Mesothelial cell of epicardium (in vitro differentiated cells): ENCODE results near the gene CD300A. TPM values are rescaled to one million over a fixed set of nuclear protein-coding genes. Genes with fewer than 3 reads are reported as not detected.
A peak's percentile ranks its signal among the peaks of the same experiment; 100 is the strongest.

Experiments
- DNase-seq, 2 experiments: peaks; one replicate each; pipeline ENCODE4 v3.0.0; 2021; ENCODE audit warnings: low spot score in 2 of 2; ENCODE audit not compliant: unreplicated experiment in 2 of 2
- H3K27ac Mint-ChIP-seq: 2 replicates; pipeline ENCODE4 v1.8.0; 2021; ENCODE audit warnings: mixed read lengths
- H3K27me3 Mint-ChIP-seq: 2 replicates; pipeline ENCODE4 v1.8.0; 2021; ENCODE audit warnings: low read depth, mixed read lengths
- H3K36me3 Mint-ChIP-seq: 2 replicates; pipeline ENCODE4 v1.8.0; 2021; ENCODE audit warnings: mixed read lengths
- H3K4me1 Mint-ChIP-seq: 2 replicates; pipeline ENCODE4 v1.8.0; 2021; ENCODE audit warnings: mixed read lengths
- H3K4me3 Mint-ChIP-seq: 2 replicates; pipeline ENCODE4 v1.8.0; 2021; ENCODE audit warnings: mild to moderate bottlenecking, moderate library complexity, mixed read lengths
- H3K9me3 Mint-ChIP-seq: 2 replicates; pipeline ENCODE4 v1.8.0; 2021; ENCODE audit warnings: mixed read lengths
- total RNA-seq: library from RNA; stranded (reverse); gene quantifications from 3 replicates; pipeline ENCODE4 v1.2.1, GENCODE V29; 2021
- TF ChIP-seq, protein P1 (sequence below): fragments of 200-600 bp; sonication (generic); IDR thresholded peaks from one replicate; pipeline ENCODE4 v1.5.0; 2021; ENCODE audit warnings: antibody characterized with exemption; ENCODE audit not compliant: unreplicated experiment

Gene CD300A
- total RNA-seq, 1 donor from 2014 or later: not detected

DNA sequence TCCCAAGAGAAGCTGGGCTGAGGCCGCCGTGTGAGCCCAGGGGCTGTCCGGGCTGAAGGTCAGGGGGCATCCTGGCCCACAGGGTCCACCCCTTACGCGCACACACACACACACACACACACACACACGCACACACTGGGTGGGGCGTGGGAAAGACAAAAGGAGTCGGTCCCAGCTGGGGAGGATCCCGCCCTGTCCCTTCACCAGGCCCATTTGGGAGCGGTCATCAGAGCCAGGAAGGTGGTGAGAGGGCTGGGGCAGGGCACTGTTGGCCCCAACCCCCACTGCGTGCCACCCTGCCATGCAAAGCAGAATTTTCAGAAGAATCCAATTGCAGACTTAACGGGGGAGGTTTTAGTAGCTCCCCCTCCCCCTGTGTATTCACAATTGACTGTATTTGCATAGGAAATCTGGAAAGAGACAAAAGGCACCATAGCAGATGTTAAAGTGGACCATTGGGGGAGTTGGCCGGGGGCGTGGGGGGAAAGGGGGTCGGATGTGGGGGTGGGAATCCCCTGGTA is 11.3 kb upstream of the CD300A start:
- H3K27ac Mint-ChIP-seq: no peak overlapping the region
- peaks cover 23% of the 10 kb centered on the region for H3K4me1 Mint-ChIP-seq
- DNase-seq: no peak
- H3K27me3 Mint-ChIP-seq: peaks cover 36% of the 10 kb centered on the region
- H3K36me3 Mint-ChIP-seq: no peaks in the 10 kb centered on the region
- TF ChIP-seq, protein P1, sequence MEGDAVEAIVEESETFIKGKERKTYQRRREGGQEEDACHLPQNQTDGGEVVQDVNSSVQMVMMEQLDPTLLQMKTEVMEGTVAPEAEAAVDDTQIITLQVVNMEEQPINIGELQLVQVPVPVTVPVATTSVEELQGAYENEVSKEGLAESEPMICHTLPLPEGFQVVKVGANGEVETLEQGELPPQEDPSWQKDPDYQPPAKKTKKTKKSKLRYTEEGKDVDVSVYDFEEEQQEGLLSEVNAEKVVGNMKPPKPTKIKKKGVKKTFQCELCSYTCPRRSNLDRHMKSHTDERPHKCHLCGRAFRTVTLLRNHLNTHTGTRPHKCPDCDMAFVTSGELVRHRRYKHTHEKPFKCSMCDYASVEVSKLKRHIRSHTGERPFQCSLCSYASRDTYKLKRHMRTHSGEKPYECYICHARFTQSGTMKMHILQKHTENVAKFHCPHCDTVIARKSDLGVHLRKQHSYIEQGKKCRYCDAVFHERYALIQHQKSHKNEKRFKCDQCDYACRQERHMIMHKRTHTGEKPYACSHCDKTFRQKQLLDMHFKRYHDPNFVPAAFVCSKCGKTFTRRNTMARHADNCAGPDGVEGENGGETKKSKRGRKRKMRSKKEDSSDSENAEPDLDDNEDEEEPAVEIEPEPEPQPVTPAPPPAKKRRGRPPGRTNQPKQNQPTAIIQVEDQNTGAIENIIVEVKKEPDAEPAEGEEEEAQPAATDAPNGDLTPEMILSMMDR: no peak
- peak overlapping the region; percentile 66 for H3K4me3 Mint-ChIP-seq
- no peaks in the 10 kb centered on the region for H3K9me3 Mint-ChIP-seq

DNA sequence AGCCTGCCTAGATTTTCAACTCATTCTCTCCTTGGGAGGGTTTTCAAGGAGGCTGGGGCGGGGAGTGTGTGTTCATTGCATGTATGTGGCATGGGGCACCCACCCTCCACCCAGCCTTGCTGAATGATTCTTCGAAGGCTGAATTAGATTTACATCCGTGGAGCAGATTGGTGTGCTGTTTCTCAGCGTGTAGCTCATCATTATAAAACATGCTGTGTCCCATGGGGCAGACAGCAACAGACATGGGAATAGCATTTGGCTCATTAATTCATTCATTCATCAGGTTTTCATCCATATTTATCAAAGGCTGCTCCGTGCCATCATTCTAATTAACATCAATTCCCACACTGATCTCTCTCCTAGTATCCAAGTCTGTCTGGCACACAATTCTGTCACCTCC is 10.6 kb upstream of the CD300A start:
- TF ChIP-seq, protein P1: no peak
- DNase-seq: no peak
- peaks cover 23% of the 10 kb centered on the region for H3K4me1 Mint-ChIP-seq
- H3K27me3 Mint-ChIP-seq: peaks cover 38% of the 10 kb centered on the region
- H3K36me3 Mint-ChIP-seq: no peaks in the 10 kb centered on the region
- peak overlapping the region; percentile 20 for H3K4me3 Mint-ChIP-seq
- no peaks in the 10 kb centered on the region for H3K9me3 Mint-ChIP-seq
- H3K27ac Mint-ChIP-seq: no peak overlapping the region

DNA sequence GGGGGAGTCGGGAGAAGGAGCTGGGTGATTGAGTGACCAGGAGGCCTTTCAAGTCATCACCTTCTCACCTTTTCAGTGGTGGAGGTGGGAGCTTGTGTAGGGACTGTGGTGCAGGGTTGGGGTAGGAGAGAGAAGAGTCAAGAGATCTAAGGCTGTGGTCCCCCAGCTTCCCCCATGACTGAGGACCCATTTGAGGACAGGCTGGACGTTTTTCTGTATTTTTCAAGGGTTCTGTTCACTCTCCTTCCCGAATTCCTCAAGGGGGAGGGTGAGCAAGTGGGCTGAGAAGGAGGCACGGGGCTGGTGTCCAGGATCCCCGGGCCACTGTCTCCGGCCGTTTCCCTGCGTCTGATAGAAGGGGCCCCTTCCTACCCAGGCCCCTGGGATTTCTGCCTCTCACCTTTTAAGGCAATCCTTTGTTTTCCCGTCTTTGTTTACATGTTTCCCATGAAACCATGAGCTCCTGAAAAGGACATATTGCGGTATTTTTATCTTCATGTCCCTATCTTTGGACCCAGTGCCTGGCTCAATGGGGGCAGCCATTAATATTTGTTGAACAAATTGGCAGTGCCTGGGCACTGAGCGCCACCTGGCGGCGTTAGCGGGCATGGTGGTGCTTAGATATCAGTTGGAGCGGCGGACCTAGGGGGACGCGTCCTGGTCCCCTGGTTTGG is 9.2 kb upstream of the CD300A start:
- no peak overlapping the region for H3K27ac Mint-ChIP-seq
- H3K27me3 Mint-ChIP-seq: peaks cover 37% of the 10 kb centered on the region
- peak; percentile 59 to 84 for DNase-seq
- no peak overlapping the region for H3K4me3 Mint-ChIP-seq
- H3K4me1 Mint-ChIP-seq: peaks cover 23% of the 10 kb centered on the region
- TF ChIP-seq, protein P1: peak; percentile 96
- no peaks in the 10 kb centered on the region for H3K36me3 Mint-ChIP-seq
- H3K9me3 Mint-ChIP-seq: no peaks in the 10 kb centered on the region

DNA sequence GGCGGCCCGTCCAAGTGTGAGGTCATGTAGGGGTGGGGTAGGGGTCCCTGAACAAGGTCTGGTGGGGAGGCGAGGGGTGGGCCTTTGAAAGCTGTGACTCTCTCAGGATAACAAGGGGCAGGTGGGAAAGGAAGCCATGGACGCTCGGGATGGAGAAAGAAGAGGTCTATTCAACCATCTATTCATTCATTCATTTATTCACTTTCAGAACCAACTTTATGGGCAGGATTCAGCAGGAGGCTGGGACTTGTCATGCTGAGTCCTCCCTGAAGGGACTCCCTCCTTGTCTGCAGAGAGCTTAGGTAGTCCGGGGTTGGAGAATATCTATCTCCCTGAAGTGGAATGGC is 8.6 kb upstream of the CD300A start:
- TF ChIP-seq, protein P1: peak; percentile 35
- DNase-seq: no peak
- Mint-ChIP-seq H3K27ac (no peak overlapping the region), H3K9me3 (no peaks in the 10 kb centered on the region), H3K4me3 (no peak overlapping the region), H3K36me3 (no peaks in the 10 kb centered on the region), H3K4me1 (peaks cover 22% of the 10 kb centered on the region), H3K27me3 (peaks cover 32% of the 10 kb centered on the region)

DNA sequence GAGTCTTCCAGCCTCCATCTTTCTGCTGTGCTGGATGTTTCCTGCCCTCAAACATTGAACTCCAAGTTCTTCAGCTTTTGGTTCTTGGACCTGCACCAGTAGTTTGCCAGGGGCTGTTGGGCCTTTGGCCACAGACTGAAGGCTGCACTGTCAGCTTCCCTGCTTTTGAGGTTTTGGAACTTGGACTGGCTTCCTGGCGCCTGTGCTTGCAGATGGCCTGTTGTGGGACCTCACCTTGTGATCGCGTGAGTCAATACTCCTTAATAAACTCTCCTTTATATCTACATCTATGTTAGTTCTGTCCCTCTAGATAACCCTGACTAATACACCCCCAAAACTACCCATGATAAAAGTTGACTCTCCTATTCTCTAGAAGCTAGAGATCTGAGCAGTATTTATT is 7.6 kb upstream of the CD300A start:
- DNase-seq: no peak
- peaks cover 22% of the 10 kb centered on the region for H3K4me1 Mint-ChIP-seq
- H3K4me3 Mint-ChIP-seq: no peak overlapping the region
- H3K9me3 Mint-ChIP-seq: no peaks in the 10 kb centered on the region
- H3K36me3 Mint-ChIP-seq: no peaks in the 10 kb centered on the region
- peaks cover 24% of the 10 kb centered on the region for H3K27me3 Mint-ChIP-seq
- TF ChIP-seq, protein P1: no peak
- H3K27ac Mint-ChIP-seq: no peak overlapping the region
